Ovary (tissue), 9 donors: ENCODE measurements around the gene ZBED2. TPM values are rescaled to one million over a fixed set of nuclear protein-coding genes. Genes with fewer than 3 reads are reported as not detected.

Source experiments
- DNase-seq, 5 donors: peaks; one replicate each; pipeline ENCODE4 v3.0.0-alpha.2; 2019 to 2020
- H3K27ac ChIP-seq, 2 donors: fragments of 200-600 bp; one replicate each; pipeline versions ENCODE4 v1.5.1 to v1.8.0; 2019 to 2022
- H3K27me3 ChIP-seq: fragments of 200-600 bp; one replicate; pipeline ENCODE4 v1.8.0; 2022
- H3K36me3 ChIP-seq: fragments of 200-600 bp; sonication (generic); one replicate; pipeline ENCODE4 v1.5.1; 2019
- H3K4me1 ChIP-seq: one replicate; pipeline ENCODE4 v1.8.1; 2013; ENCODE audit warnings: mild to moderate bottlenecking, moderate library complexity; ENCODE audit not compliant: insufficient read depth
- H3K4me3 ChIP-seq: fragments of 200-600 bp; sonication (generic); one replicate; pipeline ENCODE4 v1.5.1; 2017
- H3K9me3 ChIP-seq, 2 donors: fragments of 200-600 bp in 1 of 2; sonication (generic) in 1 of 2; one replicate each; pipeline versions ENCODE4 v1.5.1 to v1.8.1; 2013 to 2019; ENCODE audit warnings: mild to moderate bottlenecking in 1 of 2, moderate library complexity in 1 of 2
- CTCF ChIP-seq, 3 donors: fragments of 450-650 bp in 2 of 3; fragments of 200-600 bp in 1 of 3; IDR thresholded peaks; one replicate each; pipeline versions ENCODE4 v1.5.1 to v1.8.0; 2016 to 2022; ENCODE audit warnings: antibody characterized with exemption in 3 of 3, mild to moderate bottlenecking in 1 of 3
- EP300 ChIP-seq: sonication (generic); formaldehyde crosslinking; IDR thresholded peaks from one replicate; pipeline ENCODE4 v1.6.1; 2017; ENCODE audit warnings: antibody characterized with exemption
- POLR2A ChIP-seq: fragments of 450-650 bp; IDR thresholded peaks from one replicate; pipeline ENCODE4 v1.6.1; 2017; ENCODE audit warnings: antibody characterized with exemption, mild to moderate bottlenecking, moderate library complexity
- WGBS, 3 donors: extraction: QIAGEN DNeasy Blood & Tissue Kit in 1 of 3; methylation state at CpG; one replicate each; pipeline versions ENCODE4 v1.1.5 to v1.1.7; 2013 to 2017; 5-methylcytosine and 5-hydroxymethylcytosine counted together
- intact Hi-C, 4 donors: fragments of 100-400 bp; cut with DNase I; formaldehyde crosslinking; loops; one replicate each; pipeline versions ENCODE4 v1.11.0 to v1.15.1; 2022 to 2023
- polyA plus RNA-seq, 2 donors: library from polyadenylated mRNA; stranded (reverse); fragments of 200-250 nt in 1 of 2; fragments of 350-450 nt in 1 of 2; fragmentation: Illumina TruSeq in 1 of 2; extraction: RNeasy Lipid Tissue Mini Kit (QIAGEN cat#74804) in 1 of 2; gene quantifications; one replicate each; pipeline ENCODE4 v1.2.3, GENCODE V29; 2013 to 2014
- total RNA-seq, 7 donors: library from RNA; depleted of rRNA in 2 of 7; stranded (reverse); fragments of >200 nt in 2 of 7; fragmentation: NEBNext Ultra II Directional in 3 of 7; extraction: Animal tissue kit (Norgen Biotek cat#: 25700) in 3 of 7; gene quantifications; one replicate each; pipeline versions ENCODE4 v1.1.0 to v1.2.4, GENCODE V29; 2016 to 2023
- donor health status: DM: no; HTN: no; CAD: no; lungs with moderate emphysema.
- donor health status: DM: no; HTN: no; CAD: no.
- donor health status: Bipolar disorder and iron deficiency.
- donor health status: DM: yes; HTN: yes; CAD: no.
- donor health status: DM: no; HTN: no; CAD: no.
- donor health status: DM: yes; HTN: yes; CAD: no.

ZBED2 gene
- total and polyA plus RNA-seq, 9 donors: 0.15 to 6.9 (median 0.87) TPM; not detected in 3

- no peaks in the 10 kb centered on the region for H3K9me3 ChIP-seq
- no peak for TF ChIP-seq POLR2A
- no peak for TF ChIP-seq EP300
- TF ChIP-seq CTCF (IDR thresholded peaks at IDR 0.05): no peak
- intact Hi-C loops: no loop called here
These were observed 3.0 kb downstream of the ZBED2 start for GRCh38 chr3:111592143-111592542.

GRCh38 chr3:111591555-111591954, 3.6 kb downstream of the ZBED2 start:
- H3K4me3 ChIP-seq: no peak overlapping the region
- H3K36me3 ChIP-seq: no peaks in the 10 kb centered on the region
- intact Hi-C loops: no loop called here
- DNase-seq: no peak
- H3K4me1 ChIP-seq: no peaks in the 10 kb centered on the region
- 78 to 86% (median 79%) methylated on average over 3 of the region's 3 CpGs for WGBS, 3 donors
- no peaks in the 10 kb centered on the region for H3K27me3 ChIP-seq
- no peak overlapping the region for H3K27ac ChIP-seq
- no peaks in the 10 kb centered on the region for H3K9me3 ChIP-seq
- no peak for TF ChIP-seq POLR2A
- no peak for TF ChIP-seq EP300
- no peak for TF ChIP-seq CTCF (IDR thresholded peaks at IDR 0.05)

More at GRCh38 chr3:111592143-111592542, 3.0 kb downstream of the ZBED2 start:
- H3K36me3 ChIP-seq: no peaks in the 10 kb centered on the region
- H3K4me3 ChIP-seq: no peak overlapping the region
- no peaks in the 10 kb centered on the region for H3K27me3 ChIP-seq
- H3K27ac ChIP-seq: no peak overlapping the region
- DNase-seq: no peak
- no peaks in the 10 kb centered on the region for H3K4me1 ChIP-seq

- WGBS, 3 donors: 85 to 96% (median 86%) methylated on average over 1 of the region's 1 CpG
- Histone ChIP-seq H3K9me3 (no peaks in the 10 kb centered on the region), H3K4me1 (no peaks in the 10 kb centered on the region), H3K27ac (no peak overlapping the region), H3K4me3 (no peak overlapping the region), H3K36me3 (no peaks in the 10 kb centered on the region), H3K27me3 (no peaks in the 10 kb centered on the region)
- TF ChIP-seq CTCF (IDR thresholded peaks at IDR 0.05) (no peak), POLR2A (no peak), EP300 (no peak)
- intact Hi-C loops: no loop called here
- DNase-seq: no peak
These were observed 5.0 kb downstream of the ZBED2 start for GRCh38 chr3:111590143-111590491.

GRCh38 chr3:111589303-111590142, 5.6 kb downstream of the ZBED2 start:
- Histone ChIP-seq H3K27me3 (no peaks in the 10 kb centered on the region), H3K27ac (no peak overlapping the region), H3K4me1 (no peaks in the 10 kb centered on the region), H3K36me3 (no peaks in the 10 kb centered on the region), H3K4me3 (no peak overlapping the region), H3K9me3 (no peaks in the 10 kb centered on the region)
- DNase-seq: no peak
- WGBS, 3 donors: 57 to 71% (median 63%) methylated on average over 2 of the region's 2 CpGs
- TF ChIP-seq EP300 (no peak), CTCF (IDR thresholded peaks at IDR 0.05) (no peak), POLR2A (no peak)
- intact Hi-C loops: no loop called here
